ENCODE results near the gene NHSL2.
"Not testable (repeated sequence)": the region's sequence is repeated elsewhere in the genome, so short reads cannot be mapped to it uniquely, and the experiment has no call there.

The NHSL2 gene

GRCh38 chrX:71923516-71923915 lies 12.9 kb downstream of the NHSL2 start:
- DNase-seq (ENCODE audit: low read depth): no peak

DNA sequence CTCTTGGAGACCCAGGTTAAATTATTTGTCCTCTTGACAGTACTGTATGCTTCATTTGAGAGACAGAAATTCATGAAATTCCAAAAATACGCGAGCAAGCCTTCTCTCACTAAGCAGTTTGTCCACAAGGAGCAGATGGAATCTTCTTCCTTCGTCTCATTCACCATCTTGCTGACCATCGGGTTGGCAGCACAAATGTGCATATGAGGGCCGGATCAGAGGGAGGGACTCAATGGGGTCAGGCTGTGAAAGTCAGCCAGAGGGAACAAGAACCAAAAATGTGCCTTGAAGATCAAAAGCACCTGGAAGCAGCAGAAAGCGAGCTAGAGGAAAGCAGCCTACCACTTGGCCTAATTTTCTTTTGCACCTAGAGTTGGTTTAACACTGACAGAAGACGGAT lies 16.4 kb downstream of the NHSL2 start:
- no peak for DNase-seq (ENCODE audit: low read depth)

GRCh38 chrX:71928856-71929255 lies 18.2 kb downstream of the NHSL2 start:
- DNase-seq (ENCODE audit: low read depth): no peak

DNA sequence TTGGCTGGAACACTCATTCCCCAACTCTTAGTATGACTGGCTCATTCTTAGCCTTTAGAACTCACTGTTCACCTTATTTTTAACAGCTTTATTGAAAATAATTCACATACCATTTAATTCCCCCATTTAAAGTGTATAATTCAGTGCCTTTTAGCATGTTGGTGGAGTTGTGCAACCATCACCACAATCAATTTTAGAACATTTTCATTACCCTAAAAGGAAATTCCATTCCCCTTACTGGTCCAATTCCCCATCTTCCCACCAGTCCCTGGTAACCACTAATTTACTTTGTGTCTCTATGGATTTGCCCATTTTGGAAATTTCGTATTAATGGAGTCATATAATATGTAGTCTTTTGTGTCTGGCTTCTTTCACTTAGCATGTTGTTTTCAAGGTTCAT lies 19.7 kb downstream of the NHSL2 start:
- DNase-seq (ENCODE audit: low read depth): peak; percentile 52

- no peak for DNase-seq (ENCODE audit: low read depth)
Observed at GRCh38 chrX:71935476-71935875, 24.8 kb downstream of the NHSL2 start.

- no peak for DNase-seq (ENCODE audit: low read depth)
Observed at GRCh38 chrX:71936632-71937031, 26.0 kb downstream of the NHSL2 start.

- DNase-seq (ENCODE audit: low read depth): no peak
Observed at GRCh38 chrX:71938371-71938770, 27.7 kb downstream of the NHSL2 start.

DNA sequence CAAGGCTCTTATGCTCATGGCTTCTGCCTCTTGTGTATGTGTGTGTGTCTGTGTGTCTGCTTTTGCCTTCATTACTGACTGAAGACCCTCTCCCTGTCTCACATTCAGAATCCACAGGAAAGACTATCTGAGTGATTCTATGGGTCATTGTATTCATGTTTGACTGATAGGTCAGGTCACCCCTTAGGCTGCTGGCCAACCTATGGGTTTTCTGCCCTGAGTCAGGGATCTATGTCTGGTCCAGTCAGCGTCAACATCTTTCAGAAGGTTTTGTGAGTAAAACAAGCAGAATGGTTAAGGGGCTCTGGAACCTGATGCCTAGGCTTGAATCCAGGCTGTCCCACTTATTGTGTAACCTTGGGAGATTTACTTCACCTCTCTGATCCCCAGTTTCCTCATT lies 30.5 kb downstream of the NHSL2 start:
- no peak for DNase-seq (ENCODE audit: low read depth)

DNA sequence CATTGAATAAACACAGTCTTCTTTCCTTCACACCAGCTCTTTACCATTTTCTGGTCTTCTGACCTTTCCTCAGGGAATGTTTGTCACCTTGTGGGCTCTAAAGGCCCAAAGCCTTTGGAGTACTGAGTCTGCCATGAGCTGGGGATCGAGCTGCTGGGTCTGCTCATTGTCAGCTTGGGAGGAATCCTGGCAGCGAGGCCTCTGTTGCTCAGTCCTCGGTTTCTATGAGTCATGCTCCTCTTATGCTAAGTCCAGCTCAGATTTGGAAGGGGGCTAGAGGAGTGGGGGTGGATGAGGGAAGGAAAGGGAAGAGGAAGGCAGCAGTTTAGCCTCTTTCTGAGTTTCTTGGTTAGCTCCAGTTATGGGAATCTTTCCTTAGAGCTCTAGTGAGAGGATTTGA lies 31.1 kb downstream of the NHSL2 start:
- no peak for DNase-seq (ENCODE audit: low read depth)

- DNase-seq (ENCODE audit: low read depth): no peak
Observed at GRCh38 chrX:71944369-71944768, 33.7 kb downstream of the NHSL2 start.

DNA sequence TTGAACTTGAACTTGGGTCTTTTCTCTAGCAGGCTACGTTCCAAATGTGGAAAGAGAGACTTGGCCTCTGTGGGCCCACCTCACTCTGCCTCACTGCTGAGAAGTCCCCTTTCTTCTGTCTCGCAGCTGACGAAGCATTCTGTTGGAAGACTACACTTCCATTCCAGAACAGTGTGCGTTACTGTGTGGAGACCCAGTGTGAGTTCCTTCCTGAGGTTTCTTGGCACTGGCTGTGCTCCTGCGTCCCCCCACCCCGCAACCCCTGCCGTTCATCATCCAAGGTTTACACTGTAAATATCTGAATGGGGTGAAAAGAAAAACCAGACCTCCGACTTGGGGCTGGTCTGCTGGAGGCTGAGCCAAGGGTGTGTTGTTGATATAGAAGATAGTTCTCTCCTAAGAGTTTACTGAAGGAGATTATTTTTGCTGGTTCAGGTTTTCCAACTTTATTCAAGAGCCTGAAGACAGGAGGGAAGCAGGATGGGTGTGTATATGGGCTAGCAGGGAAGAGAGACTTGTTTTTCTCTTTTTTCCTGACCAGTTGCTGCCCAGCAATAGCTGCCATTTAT lies 34.7 kb downstream of the NHSL2 start:
- DNase-seq (ENCODE audit: low read depth): no peak

DNA sequence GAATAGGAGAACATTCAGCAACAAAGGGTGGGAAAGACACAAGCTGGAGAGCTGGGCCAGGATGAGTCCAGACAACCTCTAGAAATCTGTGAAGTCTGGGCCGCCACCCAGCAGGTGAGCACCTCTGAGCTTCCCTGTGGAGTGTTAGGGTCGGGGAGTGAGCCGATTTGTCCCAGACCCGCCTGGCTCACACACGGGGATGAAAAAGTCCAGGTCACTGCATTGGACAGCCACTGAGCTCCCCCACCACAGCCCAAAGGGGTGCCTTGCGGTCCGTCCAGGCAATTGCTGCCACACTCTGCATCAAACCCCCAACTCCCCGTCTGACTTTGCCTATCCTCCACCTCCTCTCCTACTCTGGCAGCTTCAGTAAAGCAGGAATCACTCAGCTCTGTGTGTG lies 38.7 kb downstream of the NHSL2 start:
- no peak for DNase-seq (ENCODE audit: low read depth)

DNA sequence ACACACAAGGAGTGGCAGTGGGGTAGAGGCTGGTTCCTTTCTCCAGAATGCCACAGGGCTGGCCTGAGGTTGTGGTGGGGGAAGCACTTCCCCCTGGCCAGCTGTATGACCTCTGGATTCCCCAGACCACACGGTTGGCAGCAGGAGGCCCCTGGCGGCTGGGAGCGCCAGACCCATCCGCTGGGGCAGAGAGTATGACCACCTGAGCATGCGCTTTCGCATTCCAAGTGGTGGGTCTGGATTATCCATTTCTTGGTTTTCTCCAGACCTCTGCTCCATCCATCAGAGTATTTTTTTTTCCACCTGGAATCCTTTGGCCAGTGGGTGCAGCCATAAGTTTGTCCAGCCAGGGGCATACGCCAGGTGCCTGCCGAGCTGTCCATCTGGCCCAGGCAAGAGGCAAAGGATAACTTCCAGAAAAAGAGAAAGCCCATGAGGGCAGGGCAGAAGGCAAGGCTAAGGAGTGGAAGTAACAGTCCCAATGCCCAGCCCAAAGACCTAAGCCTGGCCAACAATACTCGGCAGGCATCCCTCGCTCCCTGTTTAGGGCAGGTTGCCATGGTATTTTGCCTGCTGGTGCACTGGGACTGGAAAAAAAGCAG lies 39.3 kb downstream of the NHSL2 start:
- no peak for DNase-seq (ENCODE audit: low read depth)

DNA sequence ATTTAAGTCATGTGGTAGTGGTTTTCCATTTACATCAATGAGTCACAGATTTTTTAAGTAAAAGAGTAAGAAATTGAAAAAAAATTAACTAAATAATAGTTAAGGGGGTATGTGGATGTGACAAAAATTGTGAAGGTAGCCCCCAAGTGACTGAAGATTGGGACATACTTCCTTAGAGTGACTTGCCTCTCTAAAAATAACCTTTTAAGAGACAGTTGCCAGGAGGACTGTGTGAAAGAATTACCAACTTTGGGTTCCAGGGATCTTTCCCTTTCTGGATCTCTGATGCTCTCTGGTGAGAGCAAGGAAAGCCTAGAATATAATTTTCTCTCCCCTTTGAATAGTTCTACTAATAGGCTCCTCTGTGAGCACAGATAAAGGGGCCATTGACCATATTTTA lies 42.7 kb downstream of the NHSL2 start:
- no peak for DNase-seq (ENCODE audit: low read depth)

DNA sequence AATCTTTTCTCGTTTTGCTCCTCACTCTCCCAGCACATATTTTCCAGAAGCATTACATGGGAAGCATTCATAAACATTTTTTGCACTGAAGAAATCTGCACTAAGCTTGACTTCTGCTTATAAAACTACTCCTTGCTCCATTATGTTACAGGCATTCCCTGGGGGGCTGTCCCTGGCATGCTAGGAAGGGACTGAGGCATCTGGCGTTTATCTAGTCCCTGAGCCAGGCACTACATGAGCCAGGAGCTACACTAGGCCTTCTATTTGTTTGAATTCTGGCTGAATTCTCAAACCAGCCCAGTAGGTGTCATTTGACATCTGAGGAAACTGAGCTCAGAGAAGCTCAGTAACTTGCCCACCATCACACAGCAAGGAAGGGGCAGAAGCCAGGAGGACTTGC lies 43.3 kb downstream of the NHSL2 start:
- no peak for DNase-seq (ENCODE audit: low read depth)

GRCh38 chrX:71954458-71954857 lies 43.8 kb downstream of the NHSL2 start:
- DNase-seq (ENCODE audit: low read depth): no peak

DNA sequence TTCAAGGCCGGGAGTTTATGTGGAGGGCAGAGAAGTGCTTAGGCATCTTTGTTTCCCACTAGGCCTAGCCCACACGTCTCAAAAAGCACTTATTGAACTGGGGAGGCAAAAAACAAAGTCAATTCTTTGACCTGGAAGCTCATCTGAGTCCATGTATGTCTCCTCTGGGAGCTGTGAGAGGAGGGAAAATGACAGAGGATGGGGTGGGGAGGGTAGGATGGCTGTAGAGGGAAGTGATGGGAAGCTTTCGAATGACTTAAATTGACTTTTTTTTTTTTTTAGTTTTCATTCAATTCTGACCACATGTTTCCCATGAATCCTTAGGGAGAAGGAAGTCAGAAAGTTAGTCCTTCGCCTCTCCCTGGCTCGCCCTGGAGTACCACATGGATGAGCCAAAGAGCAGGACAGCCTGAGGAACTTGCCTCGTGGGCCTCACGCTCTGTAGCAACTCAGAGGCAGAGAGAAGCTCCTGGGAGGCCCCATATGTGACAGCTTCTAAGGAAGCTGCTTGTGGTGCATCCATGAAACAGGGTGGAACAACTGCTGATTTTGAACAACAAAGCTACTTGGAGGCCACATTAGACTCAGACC lies 45.0 kb downstream of the NHSL2 start:
- DNase-seq (ENCODE audit: low read depth): no peak

DNA sequence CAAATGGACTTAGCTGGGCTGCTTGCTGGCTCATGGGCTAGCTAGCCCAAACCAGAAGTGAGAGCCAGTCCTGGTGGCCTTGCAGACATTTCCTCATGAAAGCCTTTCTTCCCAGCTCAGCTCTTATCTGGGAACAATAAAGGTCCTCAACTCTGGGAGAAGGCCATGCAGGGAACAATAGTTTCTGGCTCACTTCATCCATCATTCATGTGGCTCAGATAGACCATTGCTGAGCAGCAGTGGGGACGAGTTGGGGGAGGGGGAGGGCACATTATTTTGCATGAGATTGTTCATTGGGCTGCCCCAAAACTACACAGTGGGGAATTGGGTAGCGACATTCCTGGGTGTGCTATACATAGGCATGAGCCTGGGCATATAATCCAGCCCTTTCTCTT lies 47.6 kb downstream of the NHSL2 start:
- DNase-seq (ENCODE audit: low read depth): no peak

DNA sequence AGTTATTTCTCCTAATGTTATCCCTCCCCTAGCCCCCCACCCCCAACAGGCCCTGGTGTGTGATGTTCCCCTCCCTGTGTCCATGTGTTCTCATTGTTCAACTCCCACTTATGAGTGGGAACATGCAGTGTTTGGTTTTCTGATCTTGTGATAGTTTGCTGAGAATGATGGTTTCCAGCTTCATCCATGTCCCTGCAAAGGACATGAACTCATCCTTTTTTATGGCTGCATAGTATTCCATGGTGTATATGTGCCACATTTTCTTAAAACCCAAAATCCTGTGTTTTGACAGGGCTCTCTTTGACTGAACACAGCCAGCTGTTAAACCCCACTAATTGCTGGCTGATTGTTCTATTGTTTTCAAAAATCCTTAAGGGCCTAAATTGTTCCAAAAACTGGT lies 53.5 kb downstream of the NHSL2 start:
- DNase-seq (ENCODE audit: low read depth): not testable (repeated sequence)

DNA sequence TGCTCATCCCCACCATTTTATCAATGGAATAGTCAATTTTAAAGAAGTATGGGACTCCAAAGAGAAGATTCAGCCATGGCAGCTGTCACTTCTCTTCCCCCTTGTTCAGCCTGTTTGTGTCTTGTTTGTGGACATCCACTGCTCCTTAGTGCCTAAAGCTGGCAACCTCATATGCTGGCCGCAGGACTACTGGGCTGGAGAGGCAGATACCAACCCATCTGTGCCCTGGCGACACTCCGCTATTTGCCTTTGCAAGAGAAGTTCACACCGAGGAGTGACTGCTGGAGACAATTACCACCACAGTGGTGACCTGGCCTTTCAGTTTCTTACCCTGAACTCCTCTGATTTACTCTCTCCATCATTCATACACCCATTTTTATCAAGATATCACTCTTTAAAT lies 64.3 kb downstream of the NHSL2 start:
- DNase-seq (ENCODE audit: low read depth): no peak

GRCh38 chrX:71976753-71977152 lies 66.1 kb downstream of the NHSL2 start:
- no peak for DNase-seq (ENCODE audit: low read depth)

DNA sequence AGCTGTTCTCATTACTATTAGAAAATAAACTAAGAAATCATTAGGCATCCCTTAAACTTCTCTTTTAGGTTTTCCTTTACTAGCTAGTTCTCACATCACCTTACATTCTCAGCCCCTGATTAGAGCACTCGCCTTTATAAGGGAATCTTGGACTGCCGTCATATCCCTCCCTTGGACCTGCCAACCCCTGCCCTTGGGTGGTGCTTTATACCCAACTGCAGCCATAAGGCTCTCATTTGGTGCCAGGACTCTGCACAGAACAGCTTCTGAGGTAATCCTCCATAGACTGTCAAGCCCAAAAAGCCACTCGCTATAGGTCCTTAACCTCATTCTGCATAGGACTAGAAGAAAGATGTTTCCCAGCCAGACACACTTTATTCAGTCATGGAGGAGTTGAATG lies 67.5 kb downstream of the NHSL2 start:
- DNase-seq (ENCODE audit: low read depth): no peak

DNA sequence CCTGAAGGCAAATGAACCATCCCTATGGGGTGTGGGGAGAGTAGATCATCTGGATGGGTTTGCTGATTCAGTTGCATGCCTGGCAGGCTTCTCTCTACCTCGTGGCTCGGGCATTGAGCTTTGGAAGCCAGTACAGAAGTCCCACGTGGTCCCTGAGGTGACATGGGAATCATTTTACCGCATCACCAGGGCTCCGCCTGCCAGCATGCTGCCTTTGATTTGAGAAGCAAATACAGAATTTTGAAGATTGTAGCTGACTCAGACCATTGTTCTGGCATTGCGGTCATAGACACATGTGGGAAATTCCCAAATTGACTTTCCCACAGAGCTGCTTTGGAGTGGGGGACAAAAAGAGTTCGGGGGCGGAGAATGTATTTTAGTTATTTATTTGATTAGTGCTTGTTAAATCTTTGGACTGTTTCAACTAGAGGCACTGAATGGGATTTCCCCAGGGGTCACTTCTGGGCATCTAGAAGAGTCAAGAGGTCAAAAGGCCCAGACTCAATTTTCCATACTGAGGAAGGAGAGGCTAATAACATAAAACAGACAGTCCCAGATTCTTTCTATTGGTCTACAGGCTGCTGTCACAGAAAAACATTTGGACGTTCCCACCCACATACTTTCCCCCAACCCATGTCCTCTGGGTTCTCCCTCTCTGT lies 79.3 kb downstream of the NHSL2 start:
- peak; percentile 58 for DNase-seq (ENCODE audit: low read depth)

DNA sequence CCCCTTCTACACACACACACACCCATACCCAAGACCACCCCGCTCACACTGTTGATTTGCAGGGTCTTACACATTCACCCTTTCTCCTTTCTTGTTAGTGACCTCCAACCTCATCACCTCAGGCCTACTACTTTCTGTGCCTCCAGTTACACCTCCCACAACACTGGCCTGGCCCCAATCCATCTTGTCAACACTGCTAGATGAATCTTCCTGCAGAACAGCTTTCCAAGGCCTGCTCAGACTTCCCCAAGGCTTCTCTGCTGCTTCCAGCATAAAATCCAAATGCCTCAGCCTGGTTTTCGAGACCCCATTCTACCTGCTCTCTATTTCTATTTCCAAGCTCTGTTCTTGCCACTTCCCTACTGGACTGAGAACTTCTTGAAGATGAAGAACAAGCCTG lies 79.9 kb downstream of the NHSL2 start:
- DNase-seq (ENCODE audit: low read depth): no peak
